ENCODE measurements around the gene CD226. TPM values are rescaled to one million over a fixed set of nuclear protein-coding genes. Genes with fewer than 3 reads are reported as not detected.
"Not testable (repeated sequence)": the region's sequence is repeated elsewhere in the genome, so short reads cannot be mapped to it uniquely, and the experiment has no call there.

Gene CD226
- total RNA-seq, 1 donor from 2014 or later = not detected

DNA sequence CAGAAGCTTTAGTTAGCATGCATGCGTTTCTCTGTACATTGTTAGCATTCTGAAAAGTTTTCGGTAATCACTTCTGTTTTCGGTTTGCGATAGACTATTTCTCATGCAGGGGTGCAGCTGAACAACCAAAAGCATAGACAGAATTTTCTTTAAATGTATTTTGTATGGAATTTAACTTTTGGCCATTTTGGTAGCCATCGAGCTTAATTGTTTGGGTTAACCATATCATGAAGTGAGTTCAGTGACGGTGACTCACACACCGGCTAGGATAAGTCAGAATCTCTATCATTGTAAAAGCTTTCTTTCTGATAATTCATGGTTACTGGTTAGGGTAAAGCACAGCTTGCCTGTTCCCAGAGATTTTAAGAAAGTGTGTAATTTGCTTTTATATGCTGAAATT lies 107.2 kb downstream of the CD226 start:
- no peak for TF ChIP-seq CTCF (IDR thresholded peaks at IDR 0.05; ENCODE audit: insufficient read depth, low read length, poor library complexity, severe bottlenecking)
- H3K4me3 ChIP-seq (ENCODE audit: low read depth, low read length) = no peak overlapping the region
- no peaks in the 10 kb centered on the region for H3K27me3 ChIP-seq (ENCODE audit: control insufficient read depth, insufficient read depth, low read length)
- DNase-seq (ENCODE audit: low read depth) = no peak
- no peaks in the 10 kb centered on the region for H3K36me3 ChIP-seq (ENCODE audit: control insufficient read depth, insufficient read depth, low read length)

- H3K36me3 ChIP-seq (ENCODE audit: control insufficient read depth, insufficient read depth, low read length) = no peaks in the 10 kb centered on the region
- no peaks in the 10 kb centered on the region for H3K27me3 ChIP-seq (ENCODE audit: control insufficient read depth, insufficient read depth, low read length)
- no peak for TF ChIP-seq CTCF (IDR thresholded peaks at IDR 0.05; ENCODE audit: insufficient read depth, low read length, poor library complexity, severe bottlenecking)
- no peak overlapping the region for H3K4me3 ChIP-seq (ENCODE audit: low read depth, low read length)
- DNase-seq (ENCODE audit: low read depth) = no peak
These were observed 107.7 kb downstream of the CD226 start for GRCh38 chr18:69840001-69840400.

DNA sequence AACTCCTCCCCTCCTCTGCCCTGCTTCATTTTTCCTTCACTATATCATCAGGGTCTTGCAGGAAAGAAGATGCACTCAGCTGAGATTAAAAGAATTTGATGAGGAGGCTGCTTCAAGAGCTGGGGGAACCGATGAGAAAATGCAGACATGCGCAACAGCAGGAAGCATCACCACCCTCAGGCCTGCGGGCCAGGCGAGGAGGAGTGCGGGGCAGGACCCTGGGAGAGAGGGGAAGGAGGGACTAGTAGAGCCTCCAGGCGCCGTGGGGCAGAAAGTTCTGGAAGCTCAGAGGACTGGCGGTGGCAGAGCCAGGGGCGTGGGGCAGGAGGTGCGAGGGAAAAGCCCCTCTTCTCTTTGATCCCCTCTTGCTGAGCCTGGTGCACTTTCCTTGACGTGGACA lies 108.2 kb downstream of the CD226 start:
- no peak for TF ChIP-seq CTCF (IDR thresholded peaks at IDR 0.05; ENCODE audit: insufficient read depth, low read length, poor library complexity, severe bottlenecking)
- no peaks in the 10 kb centered on the region for H3K27me3 ChIP-seq (ENCODE audit: control insufficient read depth, insufficient read depth, low read length)
- no peak for DNase-seq (ENCODE audit: low read depth)
- no peaks in the 10 kb centered on the region for H3K36me3 ChIP-seq (ENCODE audit: control insufficient read depth, insufficient read depth, low read length)
- no peak overlapping the region for H3K4me3 ChIP-seq (ENCODE audit: low read depth, low read length)

DNA sequence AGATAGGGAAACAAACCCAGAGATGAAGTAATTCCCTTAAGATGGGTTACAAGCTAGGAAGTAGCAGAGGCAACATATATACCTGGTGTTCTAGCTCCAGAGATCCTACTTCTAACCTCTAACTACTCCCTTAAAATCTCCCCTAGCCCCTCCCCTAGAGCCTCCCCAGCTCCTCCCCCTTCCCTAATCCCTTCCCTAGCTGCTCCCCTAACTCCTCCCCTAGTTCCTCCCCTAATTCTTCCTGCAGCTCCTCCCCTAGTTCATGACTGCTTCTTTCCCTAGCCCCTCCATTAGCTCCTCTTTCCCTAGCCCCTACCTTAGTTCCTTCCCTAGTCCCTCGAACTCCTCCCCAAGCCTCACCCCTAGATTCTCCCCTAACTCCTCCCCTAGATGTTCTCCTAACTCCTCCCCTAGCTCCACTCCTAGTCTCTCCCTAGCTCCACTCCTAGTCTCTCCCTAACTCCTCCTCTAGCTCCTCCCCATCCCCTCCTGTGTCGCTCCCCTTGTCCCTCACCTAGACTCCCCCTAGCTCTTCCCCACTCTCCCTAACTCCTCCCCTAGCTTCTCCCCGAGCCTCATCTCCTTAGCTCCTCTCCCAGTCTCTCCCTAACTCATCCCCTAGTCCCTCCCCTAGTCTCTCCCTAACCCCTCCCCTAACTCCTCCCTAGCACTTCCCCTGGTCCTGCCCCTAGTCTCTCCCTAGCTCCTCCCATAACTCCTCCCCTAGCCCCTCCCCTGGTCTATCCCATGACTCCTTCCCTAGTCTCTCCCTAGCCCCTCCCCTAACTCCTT lies 108.9 kb downstream of the CD226 start:
- H3K27me3 ChIP-seq (ENCODE audit: control insufficient read depth, insufficient read depth, low read length) = no peaks in the 10 kb centered on the region
- no peak for DNase-seq (ENCODE audit: low read depth)
- no peaks in the 10 kb centered on the region for H3K36me3 ChIP-seq (ENCODE audit: control insufficient read depth, insufficient read depth, low read length)
- no peak for TF ChIP-seq CTCF (IDR thresholded peaks at IDR 0.05; ENCODE audit: insufficient read depth, low read length, poor library complexity, severe bottlenecking)
- H3K4me3 ChIP-seq (ENCODE audit: low read depth, low read length) = no peak overlapping the region

- no peak for DNase-seq (ENCODE audit: low read depth)
- no peak overlapping the region for H3K4me3 ChIP-seq (ENCODE audit: low read depth, low read length)
- H3K27me3 ChIP-seq (ENCODE audit: control insufficient read depth, insufficient read depth, low read length) = no peaks in the 10 kb centered on the region
- no peak for TF ChIP-seq CTCF (IDR thresholded peaks at IDR 0.05; ENCODE audit: insufficient read depth, low read length, poor library complexity, severe bottlenecking)
- H3K36me3 ChIP-seq (ENCODE audit: control insufficient read depth, insufficient read depth, low read length) = no peaks in the 10 kb centered on the region
These were observed 109.7 kb downstream of the CD226 start for GRCh38 chr18:69838003-69838402.

- not testable (repeated sequence) for DNase-seq (ENCODE audit: low read depth); H3K4me3 ChIP-seq (ENCODE audit: low read depth, low read length); H3K27me3 ChIP-seq (ENCODE audit: control insufficient read depth, insufficient read depth, low read length); H3K36me3 ChIP-seq (ENCODE audit: control insufficient read depth, insufficient read depth, low read length)
These were observed 112.7 kb downstream of the CD226 start for GRCh38 chr18:69834980-69835379.

All from kidney epithelial cell (primary cell).